H9 (cell line): ENCODE results near the gene ASIC1. TPM values are rescaled to one million over a fixed set of nuclear protein-coding genes. Genes with fewer than 3 reads are reported as not detected.

ENCODE experiments used
- DNase-seq: peaks from one replicate; pipeline ENCODE4 v3.0.0-alpha.2; 2017
- H2AFZ ChIP-seq: one replicate; pipeline ENCODE4 v1.6.1; 2013; ENCODE audit warnings: mild to moderate bottlenecking, low read length, control low read depth, moderate library complexity
- H2AK5ac ChIP-seq: 2 replicates; pipeline ENCODE4 v1.6.1; 2013; ENCODE audit warnings: low read length, control low read depth, mixed read lengths; ENCODE audit not compliant: insufficient read length
- H2BK120ac ChIP-seq: one replicate; pipeline ENCODE4 v1.6.1; 2013; ENCODE audit warnings: low read depth, mild to moderate bottlenecking, low read length, control low read depth, inconsistent platforms; ENCODE audit not compliant: poor library complexity, severe bottlenecking
- H2BK12ac ChIP-seq: 2 replicates; pipeline ENCODE4 v1.6.1; 2013; ENCODE audit warnings: low read length, control low read depth, mixed read lengths, low read depth; ENCODE audit not compliant: insufficient read length
- H2BK15ac ChIP-seq: 2 replicates; pipeline ENCODE4 v1.6.1; 2013; ENCODE audit warnings: low read depth, low read length, control low read depth
- H2BK20ac ChIP-seq: one replicate; pipeline ENCODE4 v1.6.1; 2013; ENCODE audit warnings: low read depth, mild to moderate bottlenecking, low read length, control low read depth, inconsistent platforms; ENCODE audit not compliant: poor library complexity, severe bottlenecking
- H2BK5ac ChIP-seq: 2 replicates; pipeline ENCODE4 v1.6.1; 2013; ENCODE audit warnings: low read length, control low read depth, mixed read lengths; ENCODE audit not compliant: insufficient read length
- H3K14ac ChIP-seq: 2 replicates; pipeline ENCODE4 v1.6.1; 2013; ENCODE audit warnings: low read length, control low read depth; ENCODE audit not compliant: insufficient read depth
- H3K18ac ChIP-seq: 2 replicates; pipeline ENCODE4 v1.6.1; 2013; ENCODE audit warnings: low read depth, mild to moderate bottlenecking, mixed read lengths, low read length, control low read depth; ENCODE audit not compliant: insufficient read length
- H3K23ac ChIP-seq: 2 replicates; pipeline ENCODE4 v1.6.1; 2013; ENCODE audit warnings: low read length, control low read depth, mixed read lengths, low read depth; ENCODE audit not compliant: insufficient read length
- H3K23me2 ChIP-seq: 2 replicates; pipeline ENCODE4 v1.6.1; 2013; ENCODE audit warnings: low read depth, mild to moderate bottlenecking, mixed read lengths, low read length, control low read depth; ENCODE audit not compliant: insufficient read length, poor library complexity, severe bottlenecking
- H3K27ac ChIP-seq: 2 replicates; pipeline ENCODE4 v1.5.1; 2013; ENCODE audit warnings: low read length, control low read depth, mixed read lengths, low read depth; ENCODE audit not compliant: insufficient read length
- H3K27me3 ChIP-seq: 2 replicates; pipeline ENCODE4 v1.6.1; 2013; ENCODE audit warnings: low read length, control low read depth, inconsistent platforms; ENCODE audit not compliant: insufficient read depth
- H3K4ac ChIP-seq: 2 replicates; pipeline ENCODE4 v1.6.1; 2013; ENCODE audit warnings: low read depth, mild to moderate bottlenecking, control low read depth, inconsistent platforms, low read length, moderate library complexity
- H3K4me1 ChIP-seq: 2 replicates; pipeline ENCODE4 v1.6.1; 2013; ENCODE audit warnings: low read length, control low read depth, inconsistent platforms; ENCODE audit not compliant: insufficient read depth
- H3K4me2 ChIP-seq: 2 replicates; pipeline ENCODE4 v1.6.1; 2013; ENCODE audit warnings: low read length, control low read depth, mixed read lengths; ENCODE audit not compliant: insufficient read length, insufficient read depth
- H3K56ac ChIP-seq: 2 replicates; pipeline ENCODE4 v1.6.1; 2013; ENCODE audit warnings: low read depth, mild to moderate bottlenecking, mixed read lengths, low read length, control low read depth; ENCODE audit not compliant: insufficient read length
- H3K79me1 ChIP-seq: 2 replicates; pipeline ENCODE4 v1.6.1; 2013; ENCODE audit warnings: low read depth, mild to moderate bottlenecking, moderate library complexity, low read length, control low read depth, inconsistent platforms; ENCODE audit not compliant: insufficient read depth, poor library complexity, severe bottlenecking
- H3K79me2 ChIP-seq: 2 replicates; pipeline ENCODE4 v1.6.1; 2013; ENCODE audit warnings: low read length, control low read depth, inconsistent platforms; ENCODE audit not compliant: insufficient read depth
- H3K9ac ChIP-seq: 2 replicates; pipeline ENCODE4 v1.6.1; 2013; ENCODE audit warnings: low read length, control low read depth, mixed read lengths; ENCODE audit not compliant: insufficient read length; ENCODE audit errors: extremely low read depth
- H3K9me3 ChIP-seq: one replicate; pipeline ENCODE4 v1.6.1; 2013; ENCODE audit warnings: low read depth, low read length, inconsistent platforms; ENCODE audit not compliant: control insufficient read depth
- H3T11ph ChIP-seq: one replicate; pipeline ENCODE4 v1.6.1; 2013; ENCODE audit warnings: mild to moderate bottlenecking, low read length, control low read depth, inconsistent platforms
- H4K20me1 ChIP-seq: one replicate; pipeline ENCODE4 v1.6.1; 2013; ENCODE audit not compliant: control insufficient read depth, insufficient read length, insufficient read depth
- H4K5ac ChIP-seq: 2 replicates; pipeline ENCODE4 v1.6.1; 2013; ENCODE audit warnings: low read depth, mild to moderate bottlenecking, mixed read lengths, low read length, control low read depth; ENCODE audit not compliant: insufficient read length
- H4K8ac ChIP-seq: replicated peaks from 2 replicates; pipeline ENCODE4 v1.6.1; 2013; ENCODE audit warnings: low read length, control low read depth, mixed read lengths, low read depth; ENCODE audit not compliant: insufficient read length
- H4K91ac ChIP-seq: 2 replicates; pipeline ENCODE4 v1.6.1; 2013; ENCODE audit warnings: low read depth, mild to moderate bottlenecking, moderate library complexity, mixed read lengths, low read length, control low read depth; ENCODE audit not compliant: insufficient read length
- H3K27ac Mint-ChIP-seq, 3 experiments: 2 replicates in 2 of 3; 3 replicates in 1 of 3; pipeline ENCODE4 v1.8.0; 2020 to 2021; ENCODE audit warnings: mixed read lengths in 3 of 3, mild to moderate bottlenecking in 1 of 3, moderate library complexity in 1 of 3
- H3K27me3 Mint-ChIP-seq: 2 replicates; pipeline ENCODE4 v1.8.0; 2021; ENCODE audit warnings: low read depth, mild to moderate bottlenecking, moderate library complexity, mixed read lengths
- H3K36me3 Mint-ChIP-seq, 3 experiments: 2 replicates in 2 of 3; 3 replicates in 1 of 3; pipeline ENCODE4 v1.8.0; 2020 to 2021; ENCODE audit warnings: low read depth in 3 of 3, mixed read lengths in 3 of 3; ENCODE audit not compliant: insufficient read depth in 1 of 3
- H3K4me1 Mint-ChIP-seq, 2 experiments: 2 replicates each; pipeline ENCODE4 v1.8.0; 2020; ENCODE audit warnings: mixed read lengths in 2 of 2
- H3K4me3 Mint-ChIP-seq, 2 experiments: 2 replicates in 1 of 2; 3 replicates in 1 of 2; pipeline ENCODE4 v1.8.0; 2020 to 2021; ENCODE audit warnings: mild to moderate bottlenecking in 2 of 2, mixed read lengths in 2 of 2, moderate library complexity in 1 of 2
- H3K9me3 Mint-ChIP-seq, 2 experiments: 2 replicates in 1 of 2; 3 replicates in 1 of 2; pipeline ENCODE4 v1.8.0; 2020; ENCODE audit warnings: mild to moderate bottlenecking in 2 of 2, mixed read lengths in 2 of 2, moderate library complexity in 1 of 2
- WGBS: extraction: QIAGEN DNeasy Blood & Tissue Kit; methylation state at CpG from one replicate; pipeline ENCODE4 v1.1.7; 2013; ENCODE audit warnings: missing lambda C conversion rate, low lambda C conversion rate, mixed read lengths; ENCODE audit not compliant: insufficient read length; ENCODE audit errors: extremely low coverage; 5-methylcytosine and 5-hydroxymethylcytosine counted together
- total RNA-seq: library from RNA; stranded (reverse); gene quantifications from 2 replicates; pipeline ENCODE4 v1.2.1, GENCODE V29; 2021
- TF ChIP-seq, protein P1 (sequence below): fragments of 200-600 bp; sonication (generic); conservative IDR thresholded peaks from 3 replicates; pipeline ENCODE4 v1.8.0; 2021; ENCODE audit warnings: antibody characterized with exemption, mild to moderate bottlenecking

Gene ASIC1
- total RNA-seq, 1 experiment from 2014 or later: 3.9 TPM

GRCh38 chr12:50065726-50066310 is 8.4 kb downstream of the ASIC1 start:
- Histone ChIP-seq H3K4me2 (no peak overlapping the region), H3K9ac (no peak overlapping the region), H3K23me2 (no peaks in the 10 kb centered on the region), H4K5ac (no peak overlapping the region), H3K23ac (no peak overlapping the region), H3K79me1 (no peaks in the 10 kb centered on the region), H3K18ac (peak overlapping the region; percentile 21), H2BK20ac (no peak overlapping the region), H3K56ac (no peak overlapping the region), H2BK12ac (peak overlapping the region; percentile 8), H2AFZ (no peak overlapping the region), H2AK5ac (no peak overlapping the region), H2BK15ac (no peak overlapping the region), H4K20me1 (no peaks in the 10 kb centered on the region), H3K27ac (no peak overlapping the region), H3K14ac (peak overlapping the region; percentile 40; the same call in 1 of the 2 replicates), H3K79me2 (no peaks in the 10 kb centered on the region), H3K9me3 (no peaks in the 10 kb centered on the region), H4K8ac (peak overlapping the region; percentile 4), H3K4ac (no peak overlapping the region), H3K4me1 (no peaks in the 10 kb centered on the region; the same call in 1 of the 2 replicates), H4K91ac (no peak overlapping the region), H2BK5ac (no peak overlapping the region), H3T11ph (no peak overlapping the region), H3K27me3 (no peaks in the 10 kb centered on the region; the same call in 1 of the 2 replicates), H2BK120ac (no peak overlapping the region)
- DNase-seq: no peak
- H3K4me1 Mint-ChIP-seq: peaks cover 7 to 11% of the 10 kb centered on the region in 2 experiments
- no CpG with 5 or more reads among the region's 3 CpGs for WGBS
- TF ChIP-seq, protein P1, sequence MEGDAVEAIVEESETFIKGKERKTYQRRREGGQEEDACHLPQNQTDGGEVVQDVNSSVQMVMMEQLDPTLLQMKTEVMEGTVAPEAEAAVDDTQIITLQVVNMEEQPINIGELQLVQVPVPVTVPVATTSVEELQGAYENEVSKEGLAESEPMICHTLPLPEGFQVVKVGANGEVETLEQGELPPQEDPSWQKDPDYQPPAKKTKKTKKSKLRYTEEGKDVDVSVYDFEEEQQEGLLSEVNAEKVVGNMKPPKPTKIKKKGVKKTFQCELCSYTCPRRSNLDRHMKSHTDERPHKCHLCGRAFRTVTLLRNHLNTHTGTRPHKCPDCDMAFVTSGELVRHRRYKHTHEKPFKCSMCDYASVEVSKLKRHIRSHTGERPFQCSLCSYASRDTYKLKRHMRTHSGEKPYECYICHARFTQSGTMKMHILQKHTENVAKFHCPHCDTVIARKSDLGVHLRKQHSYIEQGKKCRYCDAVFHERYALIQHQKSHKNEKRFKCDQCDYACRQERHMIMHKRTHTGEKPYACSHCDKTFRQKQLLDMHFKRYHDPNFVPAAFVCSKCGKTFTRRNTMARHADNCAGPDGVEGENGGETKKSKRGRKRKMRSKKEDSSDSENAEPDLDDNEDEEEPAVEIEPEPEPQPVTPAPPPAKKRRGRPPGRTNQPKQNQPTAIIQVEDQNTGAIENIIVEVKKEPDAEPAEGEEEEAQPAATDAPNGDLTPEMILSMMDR: no peak
- no peak overlapping the region for H3K27ac Mint-ChIP-seq
- H3K9me3 Mint-ChIP-seq: no peaks in the 10 kb centered on the region
- H3K27me3 Mint-ChIP-seq: peaks cover 36% of the 10 kb centered on the region
- H3K4me3 Mint-ChIP-seq: no peak overlapping the region
- no peaks in the 10 kb centered on the region for H3K36me3 Mint-ChIP-seq
